Adrenal gland (tissue), 12 donors: Measurements from ENCODE around the gene SSBP2. TPM values are rescaled to one million over a fixed set of nuclear protein-coding genes. Genes with fewer than 3 reads are reported as not detected.
A peak's percentile ranks its signal among the peaks of the same experiment; 100 is the strongest.

ENCODE experiments used
- DNase-seq, 7 donors: peaks; one replicate each; pipeline ENCODE4 v3.0.0-alpha.2; 2019 to 2020
- H3K27ac ChIP-seq, 5 donors: fragments of 200-600 bp; sonication (generic) in 4 of 5; 1 replicate in 3 of 5; 2 replicates in 2 of 5; pipeline versions ENCODE4 v1.5.1 to v1.8.0; 2016 to 2020; ENCODE audit warnings: mild to moderate bottlenecking in 1 of 5
- H3K27me3 ChIP-seq: fragments of 200-600 bp; 2 replicates; pipeline ENCODE4 v1.8.0; 2021
- H3K36me3 ChIP-seq, 2 donors: fragments of 200-600 bp; replicated peaks in 1 of 2; 1 replicate in 1 of 2; 2 replicates in 1 of 2; pipeline versions ENCODE4 v1.5.1 to v1.8.0; 2018 to 2022
- H3K4me1 ChIP-seq, 2 donors: fragments of 200-600 bp; replicated peaks in 1 of 2; 1 replicate in 1 of 2; 2 replicates in 1 of 2; pipeline versions ENCODE4 v1.5.1 to v1.8.0; 2018 to 2021
- H3K4me3 ChIP-seq, 4 donors: fragments of 200-600 bp; sonication (generic) in 3 of 4; one replicate each; pipeline ENCODE4 v1.5.1; 2016 to 2018
- H3K9me3 ChIP-seq, 3 donors: fragments of 200-600 bp; sonication (generic) in 1 of 3; replicated peaks in 1 of 3; 1 replicate in 2 of 3; 2 replicates in 1 of 3; pipeline versions ENCODE4 v1.5.1 to v1.8.0; 2016 to 2021
- CTCF ChIP-seq, 6 experiments: fragments of 450-650 bp in 4 of 6; fragments of 200-600 bp in 2 of 6; sonication (generic) in 1 of 6; IDR thresholded peaks; 1 replicate in 5 of 6; 2 replicates in 1 of 6; pipeline versions ENCODE4 v1.5.1 to v1.8.0; 2016 to 2021; ENCODE audit warnings: antibody characterized with exemption in 6 of 6, mild to moderate bottlenecking in 2 of 6, moderate library complexity in 1 of 6
- POLR2A ChIP-seq, 2 donors: fragments of 450-650 bp; IDR thresholded peaks; one replicate each; pipeline ENCODE4 v1.6.1; 2017; ENCODE audit warnings: antibody characterized with exemption in 2 of 2, mild to moderate bottlenecking in 2 of 2, moderate library complexity in 1 of 2
- WGBS, 4 donors: extraction: QIAGEN DNeasy Blood & Tissue Kit in 2 of 4; methylation state at CpG; one replicate each; pipeline versions ENCODE4 v1.1.5 to v1.1.7; 2013 to 2017; 5-methylcytosine and 5-hydroxymethylcytosine counted together
- intact Hi-C, 2 donors: fragments of 100-400 bp; cut with DNase I; formaldehyde crosslinking; loops; one replicate each; pipeline versions ENCODE4 v1.14.1 to v1.15.0; 2022 to 2023
- polyA plus RNA-seq, 3 donors: library from polyadenylated mRNA; stranded (reverse); fragments of 200-250 nt in 2 of 3; fragments of 350-450 nt in 1 of 3; fragmentation: Illumina TruSeq in 1 of 3; extraction: RNeasy Lipid Tissue Mini Kit (QIAGEN cat#74804) in 1 of 3; gene quantifications; one replicate each; pipeline ENCODE4 v1.2.3, GENCODE V29; 2013 to 2014
- total RNA-seq, 9 donors: library from RNA; depleted of rRNA in 4 of 9; stranded (reverse); fragments of >200 nt in 4 of 9; fragments of 120-200 nt in 1 of 9; fragmentation: NEBNext Ultra II Directional in 1 of 9; extraction: Animal tissue kit (Norgen Biotek cat#: 25700) in 1 of 9; gene quantifications; one replicate each; pipeline versions ENCODE4 v1.1.0 to v1.2.4, GENCODE V29; 2013 to 2023
- donor health status: healthy with polysubstance abuse.
- donor health status: Bipolar disorder and iron deficiency.
- donor health status: DM: yes; HTN: yes; CAD: no.
- donor health status: DM: no; HTN: no; CAD: no.
- donor health status: DM: no; HTN: no; CAD: no.
- donor health status: DM: yes; HTN: yes; CAD: no.

The SSBP2 gene
- total and polyA plus RNA-seq, 12 donors = 16.2 to 424 (median 25.4) TPM

- H3K4me3 ChIP-seq = no peak overlapping the region
- 87 to 92% (median 91%) methylated on average over 9 of the region's 9 CpGs for WGBS, 4 donors
- no peaks in the 10 kb centered on the region for H3K36me3 ChIP-seq
- no peak for TF ChIP-seq POLR2A (IDR thresholded peaks at IDR 0.05)
- TF ChIP-seq CTCF (IDR thresholded peaks at IDR 0.05) = no peak
- H3K27ac ChIP-seq = no peak overlapping the region
- peaks cover 10 to 19% of the 10 kb centered on the region in 2 donors for H3K4me1 ChIP-seq
- intact Hi-C loops = loop anchor here in 1 of 2 donors (5.0 to 10.0 kb wide), 2 partner anchors 38 to 54 kb away; partner anchors contain the start of gene SSBP2
- DNase-seq = no peak
- no peaks in the 10 kb centered on the region for H3K9me3 ChIP-seq
- H3K27me3 ChIP-seq = no peaks in the 10 kb centered on the region
These were observed 39.4 kb upstream of the SSBP2 start for GRCh38 chr5:81790336-81790735.

GRCh38 chr5:81789033-81789432, 38.1 kb upstream of the SSBP2 start:
- DNase-seq = peak in 3 of 7 donors; percentile 23 to 44 (median 34)
- Histone ChIP-seq H3K9me3 (no peaks in the 10 kb centered on the region), H3K27me3 (no peaks in the 10 kb centered on the region), H3K4me3 (no peak overlapping the region), H3K27ac (no peak overlapping the region), H3K36me3 (no peaks in the 10 kb centered on the region), H3K4me1 (peaks cover 10 to 19% of the 10 kb centered on the region in 2 donors)
- intact Hi-C loops = loop anchor here in 1 of 2 donors (5.0 kb wide), 2 partner anchors 37 to 63 kb away; partner anchors contain the start of gene SSBP2
- WGBS, 4 donors = 69 to 85% (median 78%) methylated on average over 5 of the region's 5 CpGs
- TF ChIP-seq CTCF (IDR thresholded peaks at IDR 0.05) (no peak), POLR2A (IDR thresholded peaks at IDR 0.05) (no peak)

GRCh38 chr5:81788329-81788728, 37.4 kb upstream of the SSBP2 start:
- Histone ChIP-seq H3K36me3 (no peaks in the 10 kb centered on the region), H3K27me3 (no peaks in the 10 kb centered on the region), H3K4me1 (peaks cover 10 to 22% of the 10 kb centered on the region in 2 donors), H3K4me3 (no peak overlapping the region), H3K9me3 (no peaks in the 10 kb centered on the region), H3K27ac (no peak overlapping the region)
- intact Hi-C loops = loop anchor here in 1 of 2 donors (5.0 kb wide), 2 partner anchors 36 to 64 kb away; partner anchors contain the start of gene SSBP2
- no peak for DNase-seq
- TF ChIP-seq CTCF (IDR thresholded peaks at IDR 0.05) = no peak
- TF ChIP-seq POLR2A (IDR thresholded peaks at IDR 0.05) = no peak
- WGBS, 4 donors = 54 to 70% (median 69%) methylated on average over 2 of the region's 2 CpGs

GRCh38 chr5:81787474-81788242, 36.8 kb upstream of the SSBP2 start:
- no peaks in the 10 kb centered on the region for H3K27me3 ChIP-seq
- H3K4me1 ChIP-seq = peaks cover 10 to 22% of the 10 kb centered on the region in 2 donors
- no peak for TF ChIP-seq CTCF (IDR thresholded peaks at IDR 0.05)
- TF ChIP-seq POLR2A (IDR thresholded peaks at IDR 0.05) = peak in 1 of 2 donors; percentile 12
- H3K36me3 ChIP-seq = no peaks in the 10 kb centered on the region
- peak overlapping the region in 1 of 5 donors; percentile 5 for H3K27ac ChIP-seq
- peak overlapping the region in 1 of 4 donors; percentile 16 for H3K4me3 ChIP-seq
- intact Hi-C loops = loop anchor here in 1 of 2 donors (5.0 kb wide), 2 partner anchors 35 to 65 kb away; partner anchors contain the start of gene SSBP2
- DNase-seq = peak; percentile 73 to 84 (median 77)
- no peaks in the 10 kb centered on the region for H3K9me3 ChIP-seq
- WGBS, 4 donors = 10 to 17% (median 14%) methylated on average over 3 of the region's 3 CpGs
